Stimulated activated naive CD8-positive, alpha-beta T cell treated with anti-CD3 and anti-CD28 coated beads, Interleukin-15, Interleukin-2, amounts not matched to agents 100 ng/mL and 50 ng/mL, for 24 hours (primary cell): ENCODE data around the gene CDH13.

Experiments used
- H3K27ac Mint-ChIP-seq: one replicate; pipeline ENCODE4 v1.8.0; 2021; ENCODE audit warnings: mild to moderate bottlenecking, mixed read lengths
- H3K27me3 Mint-ChIP-seq: one replicate; pipeline ENCODE4 v1.8.0; 2021; ENCODE audit warnings: mixed read lengths
- H3K36me3 Mint-ChIP-seq: one replicate; pipeline ENCODE4 v1.8.0; 2021; ENCODE audit warnings: low read depth, mixed read lengths
- H3K4me1 Mint-ChIP-seq: one replicate; pipeline ENCODE4 v1.8.0; 2021; ENCODE audit warnings: low read depth, mixed read lengths
- H3K4me3 Mint-ChIP-seq: one replicate; pipeline ENCODE4 v1.8.0; 2021; ENCODE audit warnings: mild to moderate bottlenecking, mixed read lengths
- H3K9me3 Mint-ChIP-seq: one replicate; pipeline ENCODE4 v1.8.0; 2021; ENCODE audit warnings: mixed read lengths

The CDH13 gene

GRCh38 chr16:82881516-82881915 lies 254.7 kb downstream of the CDH13 start:
- Mint-ChIP-seq H3K9me3 (no peaks in the 10 kb centered on the region), H3K4me3 (no peak overlapping the region), H3K27me3 (no peaks in the 10 kb centered on the region), H3K36me3 (no peaks in the 10 kb centered on the region), H3K27ac (no peak overlapping the region), H3K4me1 (no peaks in the 10 kb centered on the region)

- no peak overlapping the region for H3K4me3 Mint-ChIP-seq
- H3K27ac Mint-ChIP-seq: no peak overlapping the region
- no peaks in the 10 kb centered on the region for H3K27me3 Mint-ChIP-seq
- H3K36me3 Mint-ChIP-seq: no peaks in the 10 kb centered on the region
- no peaks in the 10 kb centered on the region for H3K9me3 Mint-ChIP-seq
- H3K4me1 Mint-ChIP-seq: no peaks in the 10 kb centered on the region
These were observed 255.5 kb downstream of the CDH13 start for GRCh38 chr16:82882226-82882625.

- H3K27ac Mint-ChIP-seq: no peak overlapping the region
- no peaks in the 10 kb centered on the region for H3K36me3 Mint-ChIP-seq
- no peak overlapping the region for H3K4me3 Mint-ChIP-seq
- H3K9me3 Mint-ChIP-seq: no peaks in the 10 kb centered on the region
- H3K4me1 Mint-ChIP-seq: no peaks in the 10 kb centered on the region
- no peaks in the 10 kb centered on the region for H3K27me3 Mint-ChIP-seq
These were observed 256.4 kb downstream of the CDH13 start for GRCh38 chr16:82882982-82883835.

DNA sequence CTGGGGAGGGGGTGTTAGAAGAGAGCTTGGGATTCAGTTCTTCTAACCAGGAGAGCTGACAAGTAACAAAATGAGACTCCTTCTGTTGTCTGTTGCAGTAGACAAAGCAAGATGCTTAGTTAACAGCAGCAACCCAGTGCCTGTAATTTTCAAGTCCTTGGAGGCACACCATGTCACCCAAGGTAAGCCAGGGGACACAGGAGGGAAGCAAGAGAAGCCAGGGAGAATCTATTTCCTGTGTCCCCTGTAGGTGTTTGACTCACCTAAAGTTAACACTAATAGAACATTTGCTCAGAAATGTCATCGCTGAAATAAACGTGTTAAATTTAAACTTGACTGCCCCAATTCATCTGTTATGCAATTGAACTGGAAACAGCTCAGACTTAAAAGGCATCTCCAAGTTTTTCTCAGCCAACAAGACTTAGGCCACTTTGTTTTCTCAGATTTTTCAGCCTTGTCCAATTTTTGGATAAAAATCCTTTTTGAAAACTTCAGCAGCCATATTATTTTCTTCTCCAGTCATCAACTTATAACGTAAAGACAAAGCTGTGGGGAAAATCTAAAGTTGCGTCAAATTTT lies 257.6 kb downstream of the CDH13 start:
- H3K4me3 Mint-ChIP-seq: no peak overlapping the region
- no peaks in the 10 kb centered on the region for H3K9me3 Mint-ChIP-seq
- H3K4me1 Mint-ChIP-seq: no peaks in the 10 kb centered on the region
- no peaks in the 10 kb centered on the region for H3K36me3 Mint-ChIP-seq
- no peak overlapping the region for H3K27ac Mint-ChIP-seq
- H3K27me3 Mint-ChIP-seq: no peaks in the 10 kb centered on the region

- H3K4me3 Mint-ChIP-seq: no peak overlapping the region
- H3K9me3 Mint-ChIP-seq: no peaks in the 10 kb centered on the region
- H3K27me3 Mint-ChIP-seq: peaks cover 2% of the 10 kb centered on the region
- H3K36me3 Mint-ChIP-seq: no peaks in the 10 kb centered on the region
- no peak overlapping the region for H3K27ac Mint-ChIP-seq
- H3K4me1 Mint-ChIP-seq: no peaks in the 10 kb centered on the region
These were observed 259.4 kb downstream of the CDH13 start for GRCh38 chr16:82886146-82886545.

GRCh38 chr16:82888591-82889001 lies 261.8 kb downstream of the CDH13 start:
- Mint-ChIP-seq H3K36me3 (no peaks in the 10 kb centered on the region), H3K9me3 (no peaks in the 10 kb centered on the region), H3K27me3 (peaks cover 4% of the 10 kb centered on the region), H3K27ac (no peak overlapping the region), H3K4me1 (no peaks in the 10 kb centered on the region), H3K4me3 (no peak overlapping the region)

GRCh38 chr16:82891424-82891823 lies 264.7 kb downstream of the CDH13 start:
- H3K9me3 Mint-ChIP-seq: peaks cover 3% of the 10 kb centered on the region
- no peaks in the 10 kb centered on the region for H3K36me3 Mint-ChIP-seq
- H3K4me1 Mint-ChIP-seq: no peaks in the 10 kb centered on the region
- H3K27ac Mint-ChIP-seq: no peak overlapping the region
- no peak overlapping the region for H3K4me3 Mint-ChIP-seq
- H3K27me3 Mint-ChIP-seq: peaks cover 4% of the 10 kb centered on the region

GRCh38 chr16:82891918-82892317 lies 265.1 kb downstream of the CDH13 start:
- H3K27ac Mint-ChIP-seq: no peak overlapping the region
- peaks cover 4% of the 10 kb centered on the region for H3K27me3 Mint-ChIP-seq
- H3K4me1 Mint-ChIP-seq: no peaks in the 10 kb centered on the region
- no peak overlapping the region for H3K4me3 Mint-ChIP-seq
- no peaks in the 10 kb centered on the region for H3K36me3 Mint-ChIP-seq
- peaks cover 3% of the 10 kb centered on the region for H3K9me3 Mint-ChIP-seq

- H3K36me3 Mint-ChIP-seq: no peaks in the 10 kb centered on the region
- H3K4me1 Mint-ChIP-seq: no peaks in the 10 kb centered on the region
- peaks cover 3% of the 10 kb centered on the region for H3K9me3 Mint-ChIP-seq
- peaks cover 4% of the 10 kb centered on the region for H3K27me3 Mint-ChIP-seq
- H3K4me3 Mint-ChIP-seq: no peak overlapping the region
- no peak overlapping the region for H3K27ac Mint-ChIP-seq
These were observed 265.6 kb downstream of the CDH13 start for GRCh38 chr16:82892324-82892723.

DNA sequence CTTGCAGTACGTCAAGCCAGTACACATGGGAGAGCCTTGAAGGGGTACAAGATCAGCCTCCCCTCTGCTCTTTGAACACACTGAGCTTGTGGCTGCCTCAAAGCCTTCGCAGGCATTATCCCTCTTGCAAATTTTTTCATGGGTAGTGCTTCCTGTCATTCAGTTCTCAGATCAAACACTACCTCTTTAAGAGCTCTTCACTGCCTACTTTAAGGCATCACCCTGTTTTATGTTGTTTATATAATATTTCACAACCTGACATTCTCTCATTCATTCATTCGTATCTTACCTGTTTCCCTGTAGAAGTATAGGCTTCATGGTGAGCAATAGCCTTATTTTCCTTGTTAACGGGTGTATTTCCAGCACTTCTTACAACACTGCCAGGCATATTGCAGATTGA lies 269.1 kb downstream of the CDH13 start:
- peaks cover 3% of the 10 kb centered on the region for H3K9me3 Mint-ChIP-seq
- no peaks in the 10 kb centered on the region for H3K36me3 Mint-ChIP-seq
- H3K27me3 Mint-ChIP-seq: peaks cover 4% of the 10 kb centered on the region
- H3K4me1 Mint-ChIP-seq: no peaks in the 10 kb centered on the region
- no peak overlapping the region for H3K4me3 Mint-ChIP-seq
- no peak overlapping the region for H3K27ac Mint-ChIP-seq

DNA sequence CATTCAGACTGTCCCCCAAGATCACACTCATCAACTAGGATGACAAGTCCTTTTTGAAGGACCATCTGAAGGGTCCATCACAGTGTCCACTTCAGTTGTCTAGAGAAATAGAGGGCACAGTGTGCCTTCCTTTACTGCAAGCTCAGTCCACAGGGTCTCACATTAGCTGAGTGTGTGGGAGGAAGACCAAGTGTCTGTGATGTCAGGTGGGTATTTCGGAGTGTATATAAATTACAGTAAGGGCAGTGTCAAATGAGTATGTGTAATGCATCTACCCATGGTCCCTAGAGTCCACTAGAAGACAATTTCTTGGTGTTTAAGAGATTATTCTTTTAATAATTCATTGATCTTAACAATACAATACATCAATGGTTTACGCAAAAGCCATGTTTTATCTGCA lies 272.2 kb downstream of the CDH13 start:
- no peak overlapping the region for H3K4me3 Mint-ChIP-seq
- H3K36me3 Mint-ChIP-seq: no peaks in the 10 kb centered on the region
- H3K4me1 Mint-ChIP-seq: no peaks in the 10 kb centered on the region
- H3K9me3 Mint-ChIP-seq: peaks cover 9% of the 10 kb centered on the region
- no peak overlapping the region for H3K27ac Mint-ChIP-seq
- H3K27me3 Mint-ChIP-seq: no peaks in the 10 kb centered on the region

GRCh38 chr16:82899731-82900450 lies 273.1 kb downstream of the CDH13 start:
- Mint-ChIP-seq H3K27ac (no peak overlapping the region), H3K4me3 (no peak overlapping the region), H3K36me3 (no peaks in the 10 kb centered on the region), H3K27me3 (no peaks in the 10 kb centered on the region), H3K9me3 (peaks cover 9% of the 10 kb centered on the region), H3K4me1 (no peaks in the 10 kb centered on the region)

DNA sequence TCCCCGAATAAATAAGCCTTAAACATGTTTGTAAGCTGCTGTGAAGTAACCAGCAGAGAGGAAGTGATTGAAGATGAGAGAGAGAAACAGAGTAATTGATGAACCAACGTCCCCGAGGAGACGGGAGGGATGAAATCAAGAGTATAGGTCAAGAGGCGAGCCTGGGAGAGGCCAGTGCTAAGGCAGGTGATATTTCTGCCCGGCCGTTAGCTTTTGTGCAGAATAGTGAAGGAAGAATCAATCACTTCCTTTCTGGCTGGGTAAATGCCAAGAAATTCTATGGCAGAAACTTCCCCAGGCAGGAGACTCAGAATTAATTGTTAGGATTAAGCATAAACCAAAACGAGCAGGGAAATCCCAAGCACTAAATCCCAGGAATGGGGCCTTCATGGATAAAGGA lies 273.8 kb downstream of the CDH13 start:
- Mint-ChIP-seq H3K9me3 (peaks cover 6% of the 10 kb centered on the region), H3K27me3 (no peaks in the 10 kb centered on the region), H3K4me1 (no peaks in the 10 kb centered on the region), H3K36me3 (no peaks in the 10 kb centered on the region), H3K4me3 (no peak overlapping the region), H3K27ac (no peak overlapping the region)

- Mint-ChIP-seq H3K4me1 (no peaks in the 10 kb centered on the region), H3K36me3 (no peaks in the 10 kb centered on the region), H3K27me3 (peaks cover 6% of the 10 kb centered on the region), H3K4me3 (no peak overlapping the region), H3K27ac (no peak overlapping the region), H3K9me3 (peaks cover 3% of the 10 kb centered on the region)
These were observed 285.2 kb downstream of the CDH13 start for GRCh38 chr16:82911925-82912324.

- H3K4me1 Mint-ChIP-seq: no peaks in the 10 kb centered on the region
These were observed 288.5 kb downstream of the CDH13 start for GRCh38 chr16:82915139-82915824.

More at GRCh38 chr16:82915139-82915824, 288.5 kb downstream of the CDH13 start:
- Mint-ChIP-seq H3K36me3 (no peaks in the 10 kb centered on the region), H3K9me3 (peaks cover 8% of the 10 kb centered on the region), H3K4me3 (no peak overlapping the region), H3K27me3 (peaks cover 18% of the 10 kb centered on the region), H3K27ac (no peak overlapping the region)
